ENCODE results near the gene CHST9. TPM values are rescaled to one million over a fixed set of nuclear protein-coding genes. Genes with fewer than 3 reads are reported as not detected.

Gene CHST9
- total RNA-seq, 2 donors from 2014 or later, result 0.07 TPM; not detected in 1

DNA sequence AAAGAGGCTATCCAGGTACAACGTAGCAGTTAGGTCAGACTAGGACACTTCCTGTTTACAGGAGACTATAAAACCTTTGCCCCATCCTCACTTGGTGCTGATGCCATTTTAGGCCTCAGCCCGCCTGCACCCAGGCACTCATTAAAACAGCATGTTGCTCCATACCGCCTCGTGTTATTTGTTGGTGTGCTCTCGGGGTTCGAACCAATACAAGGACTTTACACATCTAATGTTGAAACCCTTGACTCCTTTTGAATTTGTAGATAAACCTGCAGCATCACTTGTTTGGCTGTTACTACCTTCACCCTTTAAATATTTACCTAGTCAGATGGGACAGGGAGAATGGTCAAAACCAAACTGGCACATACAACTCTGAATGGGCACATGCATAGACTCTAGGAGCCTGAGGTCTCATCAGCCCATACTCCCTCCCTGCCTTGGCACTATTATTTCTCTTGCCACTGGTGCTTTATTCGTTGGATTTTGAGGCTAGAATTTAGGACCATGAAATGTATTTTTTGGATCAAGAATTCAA lies 40.9 kb upstream of the CHST9 start:
- no peak overlapping the region for H3K4me3 ChIP-seq
- no peaks in the 10 kb centered on the region for H3K9me3 ChIP-seq
- no peak for DNase-seq (ENCODE audit: low spot score)
- ATAC-seq (ENCODE audit: insufficient number of reproducible peaks, low FRiP score, low read depth), result no peak
- H3K36me3 ChIP-seq, result no peaks in the 10 kb centered on the region
- H3K27me3 ChIP-seq (replicated peaks; ENCODE audit: insufficient read depth), result no peaks in the 10 kb centered on the region
- no peaks in the 10 kb centered on the region for H3K4me1 ChIP-seq (ENCODE audit: control insufficient read depth in 1 of 2, low read depth in 2 of 2)
- H3K27ac ChIP-seq, result no peak overlapping the region
- TF ChIP-seq, protein P1, sequence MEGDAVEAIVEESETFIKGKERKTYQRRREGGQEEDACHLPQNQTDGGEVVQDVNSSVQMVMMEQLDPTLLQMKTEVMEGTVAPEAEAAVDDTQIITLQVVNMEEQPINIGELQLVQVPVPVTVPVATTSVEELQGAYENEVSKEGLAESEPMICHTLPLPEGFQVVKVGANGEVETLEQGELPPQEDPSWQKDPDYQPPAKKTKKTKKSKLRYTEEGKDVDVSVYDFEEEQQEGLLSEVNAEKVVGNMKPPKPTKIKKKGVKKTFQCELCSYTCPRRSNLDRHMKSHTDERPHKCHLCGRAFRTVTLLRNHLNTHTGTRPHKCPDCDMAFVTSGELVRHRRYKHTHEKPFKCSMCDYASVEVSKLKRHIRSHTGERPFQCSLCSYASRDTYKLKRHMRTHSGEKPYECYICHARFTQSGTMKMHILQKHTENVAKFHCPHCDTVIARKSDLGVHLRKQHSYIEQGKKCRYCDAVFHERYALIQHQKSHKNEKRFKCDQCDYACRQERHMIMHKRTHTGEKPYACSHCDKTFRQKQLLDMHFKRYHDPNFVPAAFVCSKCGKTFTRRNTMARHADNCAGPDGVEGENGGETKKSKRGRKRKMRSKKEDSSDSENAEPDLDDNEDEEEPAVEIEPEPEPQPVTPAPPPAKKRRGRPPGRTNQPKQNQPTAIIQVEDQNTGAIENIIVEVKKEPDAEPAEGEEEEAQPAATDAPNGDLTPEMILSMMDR (IDR thresholded peaks at IDR 0.05), result no peak

DNA sequence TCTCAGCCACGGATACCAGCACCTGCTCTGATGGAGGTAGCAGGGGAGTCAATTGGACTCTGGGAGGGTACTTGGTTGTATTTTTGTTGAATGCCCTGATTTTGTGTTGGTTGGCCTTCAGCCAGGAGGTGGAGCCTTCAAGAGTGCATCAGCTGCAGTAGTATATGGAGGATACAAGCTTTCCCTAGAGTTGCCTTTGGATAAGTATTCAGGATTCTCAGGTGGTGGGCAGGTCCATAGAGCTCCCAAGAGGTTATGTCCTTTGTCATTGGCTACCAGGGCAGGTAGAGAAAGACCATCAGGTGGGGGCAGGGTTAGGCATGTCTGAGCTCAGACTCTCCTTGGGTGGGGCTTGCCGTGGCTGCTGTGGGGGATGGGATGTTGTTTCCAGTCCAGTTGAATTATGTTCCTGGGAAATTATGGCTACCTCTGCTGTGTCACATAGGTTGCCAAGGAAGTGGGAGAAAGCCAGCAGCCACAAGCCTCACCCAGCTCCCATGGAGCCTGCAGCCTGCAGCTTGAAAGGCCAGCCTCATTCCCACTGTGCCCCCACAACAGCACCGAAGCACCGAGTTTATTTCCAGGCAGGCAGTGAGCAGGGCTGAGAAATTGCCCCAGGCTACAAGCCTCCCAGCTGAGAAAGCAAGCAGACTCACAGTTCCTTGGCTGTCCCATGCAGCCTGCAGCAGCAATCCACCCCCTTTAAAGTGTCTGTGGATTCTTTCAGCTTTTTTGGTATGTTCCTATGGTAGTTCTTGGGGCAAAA lies 38.6 kb upstream of the CHST9 start:
- Histone ChIP-seq H3K4me3 (no peak overlapping the region), H3K27ac (no peak overlapping the region), H3K36me3 (no peaks in the 10 kb centered on the region), H3K4me1 (ENCODE audit: control insufficient read depth in 1 of 2, low read depth in 2 of 2) (no peaks in the 10 kb centered on the region), H3K27me3 (replicated peaks; ENCODE audit: insufficient read depth) (no peaks in the 10 kb centered on the region), H3K9me3 (no peaks in the 10 kb centered on the region)
- no peak for DNase-seq (ENCODE audit: low spot score)
- no peak for ATAC-seq (ENCODE audit: insufficient number of reproducible peaks, low FRiP score, low read depth)
- TF ChIP-seq, protein P1 (IDR thresholded peaks at IDR 0.05), result no peak

DNA sequence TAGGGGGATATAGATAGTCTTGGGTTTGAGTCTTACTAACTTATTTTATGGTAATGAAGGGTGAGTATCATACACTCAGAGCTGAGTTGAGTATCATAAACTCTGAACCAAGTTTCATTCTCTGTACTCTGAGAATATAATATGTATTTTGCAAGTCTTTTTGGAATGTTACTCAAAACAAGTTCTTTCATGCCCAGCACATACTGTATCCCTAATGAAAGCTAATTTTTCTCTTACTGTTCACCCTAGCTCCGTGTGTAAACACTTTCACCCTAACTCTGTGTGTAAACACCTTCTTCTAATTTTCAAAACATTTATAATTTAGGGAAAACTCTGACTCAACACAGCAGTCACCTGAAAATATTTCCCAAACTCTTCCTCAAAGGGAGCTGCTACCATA lies 29.7 kb upstream of the CHST9 start:
- Histone ChIP-seq H3K27me3 (replicated peaks; ENCODE audit: insufficient read depth) (no peaks in the 10 kb centered on the region), H3K4me1 (ENCODE audit: control insufficient read depth in 1 of 2, low read depth in 2 of 2) (no peaks in the 10 kb centered on the region), H3K27ac (no peak overlapping the region), H3K4me3 (no peak overlapping the region), H3K9me3 (no peaks in the 10 kb centered on the region), H3K36me3 (no peaks in the 10 kb centered on the region)
- TF ChIP-seq, protein P1 (IDR thresholded peaks at IDR 0.05), result no peak
- DNase-seq (ENCODE audit: low spot score) (no peak), ATAC-seq (ENCODE audit: insufficient number of reproducible peaks, low FRiP score, low read depth) (no peak)

DNA sequence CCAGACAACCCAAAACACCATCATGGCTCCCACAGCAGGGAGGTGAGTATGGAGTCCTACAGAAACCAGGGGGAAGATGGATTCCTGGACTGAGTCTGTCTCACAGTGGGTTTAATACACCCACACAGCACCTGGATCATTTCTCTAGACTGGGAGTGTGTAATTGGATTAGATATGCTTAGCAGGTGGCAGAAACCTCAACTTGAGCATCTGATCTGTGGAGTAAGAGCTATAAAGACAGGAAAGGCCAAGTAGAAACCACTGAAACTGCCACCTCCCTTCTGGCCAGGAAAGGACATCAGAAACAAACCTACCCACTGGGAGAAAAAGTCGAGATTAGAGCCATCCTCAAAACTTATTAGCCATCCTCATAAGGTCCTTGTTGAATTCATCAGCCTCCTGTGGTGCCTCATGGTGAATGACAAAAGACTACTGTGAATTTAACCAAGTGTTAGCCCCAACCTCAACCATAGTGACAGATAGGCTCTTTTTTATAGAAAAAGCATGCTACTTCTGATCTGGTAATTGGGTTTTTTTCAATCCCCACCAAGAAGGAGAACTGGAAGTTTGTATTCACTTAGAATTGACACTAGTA lies 28.1 kb upstream of the CHST9 start:
- Histone ChIP-seq H3K36me3 (no peaks in the 10 kb centered on the region), H3K4me1 (ENCODE audit: control insufficient read depth in 1 of 2, low read depth in 2 of 2) (no peaks in the 10 kb centered on the region), H3K9me3 (no peaks in the 10 kb centered on the region), H3K27me3 (replicated peaks; ENCODE audit: insufficient read depth) (no peaks in the 10 kb centered on the region), H3K4me3 (no peak overlapping the region), H3K27ac (no peak overlapping the region)
- ATAC-seq (ENCODE audit: insufficient number of reproducible peaks, low FRiP score, low read depth) (no peak), DNase-seq (ENCODE audit: low spot score) (no peak)
- TF ChIP-seq, protein P1 (IDR thresholded peaks at IDR 0.05), result no peak

DNA sequence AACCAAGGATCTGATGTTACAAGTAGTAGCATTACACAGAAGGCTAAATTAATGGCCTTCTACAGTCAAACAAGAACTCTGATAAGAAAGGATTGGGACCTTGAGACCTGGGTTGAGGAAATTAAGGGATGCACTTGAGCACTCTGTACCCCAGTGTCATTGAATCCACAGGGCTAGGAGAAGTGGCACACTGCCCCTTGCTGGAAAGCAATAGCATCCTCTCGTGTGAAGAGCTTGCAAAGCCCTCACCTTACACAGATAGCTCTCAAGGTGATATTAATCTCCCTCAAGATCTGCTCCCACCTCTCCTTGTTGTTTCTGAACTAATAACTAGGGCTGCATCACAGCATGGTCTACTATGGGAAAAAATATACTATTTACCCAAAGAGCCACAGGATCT lies 26.5 kb upstream of the CHST9 start:
- ATAC-seq (ENCODE audit: insufficient number of reproducible peaks, low FRiP score, low read depth) (no peak), DNase-seq (ENCODE audit: low spot score) (no peak)
- H3K4me1 ChIP-seq (ENCODE audit: control insufficient read depth in 1 of 2, low read depth in 2 of 2), result no peaks in the 10 kb centered on the region
- H3K9me3 ChIP-seq, result no peaks in the 10 kb centered on the region
- no peak overlapping the region for H3K4me3 ChIP-seq
- TF ChIP-seq, protein P1 (IDR thresholded peaks at IDR 0.05), result no peak
- H3K27me3 ChIP-seq (replicated peaks; ENCODE audit: insufficient read depth), result no peaks in the 10 kb centered on the region
- H3K36me3 ChIP-seq, result no peaks in the 10 kb centered on the region
- H3K27ac ChIP-seq, result no peak overlapping the region
